Muscle layer of colon (tissue), 2 donors: ENCODE data around the gene OR2L3.
"Not testable (repeated sequence)": the region's sequence is repeated elsewhere in the genome, so short reads cannot be mapped to it uniquely, and the experiment has no call there.

Experiments used
- H3K27ac ChIP-seq: one replicate; pipeline ENCODE4 v1.7.0; 2013; ENCODE audit warnings: low read depth, mild to moderate bottlenecking, low read length, moderate library complexity
- H3K27me3 ChIP-seq, 2 donors: one replicate each; pipeline ENCODE4 v1.7.0; 2013; ENCODE audit warnings: low read length in 2 of 2, mild to moderate bottlenecking in 2 of 2; ENCODE audit not compliant: insufficient read depth in 2 of 2, control insufficient read depth in 1 of 2
- H3K36me3 ChIP-seq: one replicate; pipeline ENCODE4 v1.7.0; 2013; ENCODE audit warnings: mild to moderate bottlenecking, low read length; ENCODE audit not compliant: insufficient read depth
- H3K4me1 ChIP-seq: one replicate; pipeline ENCODE4 v1.7.0; 2013; ENCODE audit warnings: mild to moderate bottlenecking, low read length; ENCODE audit not compliant: insufficient read depth
- H3K4me3 ChIP-seq, 2 donors: one replicate each; pipeline ENCODE4 v1.7.0; 2013; ENCODE audit warnings: low read length in 2 of 2, low read depth in 1 of 2, mild to moderate bottlenecking in 1 of 2, moderate library complexity in 1 of 2
- H3K9ac ChIP-seq: one replicate; pipeline ENCODE4 v1.7.0; 2013; ENCODE audit warnings: low read length
- H3K9me3 ChIP-seq: one replicate; pipeline ENCODE4 v1.7.0; 2013; ENCODE audit warnings: mild to moderate bottlenecking, low read length
- donor health status: abdominal sarcoma.
- donor health status: Adenocarcinoma of cecum.

The OR2L3 gene

GRCh38 chr1:248065071-248065470, 18.4 kb downstream of the OR2L3 start:
- Histone ChIP-seq H3K36me3 (no peaks in the 10 kb centered on the region), H3K9ac (no peak overlapping the region), H3K27ac (no peak overlapping the region), H3K27me3 (no peaks in the 10 kb centered on the region), H3K9me3 (no peaks in the 10 kb centered on the region), H3K4me3 (no peak overlapping the region), H3K4me1 (no peaks in the 10 kb centered on the region)

- Histone ChIP-seq H3K27ac (no peak overlapping the region), H3K4me1 (no peaks in the 10 kb centered on the region), H3K36me3 (no peaks in the 10 kb centered on the region)
Observed at GRCh38 chr1:248065604-248066003, 19.0 kb downstream of the OR2L3 start.

GRCh38 chr1:248083864-248084263, 37.2 kb downstream of the OR2L3 start:
- H3K36me3 ChIP-seq, H3K9me3 ChIP-seq, H3K4me1 ChIP-seq, H3K9ac ChIP-seq, H3K27me3 ChIP-seq, H3K4me3 ChIP-seq, H3K27ac ChIP-seq: not testable (repeated sequence)

More at GRCh38 chr1:248065604-248066003, 19.0 kb downstream of the OR2L3 start:
- no peaks in the 10 kb centered on the region for H3K9me3 ChIP-seq
- no peak overlapping the region for H3K4me3 ChIP-seq
- H3K9ac ChIP-seq, result no peak overlapping the region
- H3K27me3 ChIP-seq, result no peaks in the 10 kb centered on the region

- Histone ChIP-seq H3K4me3 (no peak within 1 kb of the TSS), H3K27me3 (no peaks in the 10 kb centered on the region), H3K4me1 (no peaks in the 10 kb centered on the region), H3K9me3 (no peaks in the 10 kb centered on the region), H3K27ac (no peak within 1 kb of the TSS), H3K36me3 (no peaks in the 10 kb centered on the region), H3K9ac (no peak within 1 kb of the TSS)
Observed at GRCh38 chr1:248094884-248095283, 48.2 kb downstream of the OR2L3 start, which contains the start of gene OR2L13. OR2L13 (plus strand) TSS chr1:248095184; CDS start chr1:248099376, 4,192 bp downstream.

- no peak overlapping the region for H3K9ac ChIP-seq
- no peaks in the 10 kb centered on the region for H3K27me3 ChIP-seq
- H3K4me1 ChIP-seq, result no peaks in the 10 kb centered on the region
- H3K27ac ChIP-seq, result no peak overlapping the region
- no peak overlapping the region for H3K4me3 ChIP-seq
- H3K9me3 ChIP-seq, result no peaks in the 10 kb centered on the region
- no peaks in the 10 kb centered on the region for H3K36me3 ChIP-seq
Observed at GRCh38 chr1:248098529-248098928, 51.9 kb downstream of the OR2L3 start.

- no peaks in the 10 kb centered on the region for H3K27me3 ChIP-seq
Observed at GRCh38 chr1:248102847-248103246, 56.2 kb downstream of the OR2L3 start.

GRCh38 chr1:248111157-248111556, 64.5 kb downstream of the OR2L3 start:
- no peaks in the 10 kb centered on the region for H3K9me3 ChIP-seq
- H3K4me3 ChIP-seq, result no peak overlapping the region

More at GRCh38 chr1:248102847-248103246, 56.2 kb downstream of the OR2L3 start:
- H3K4me3 ChIP-seq, result no peak overlapping the region
- H3K4me1 ChIP-seq, result no peaks in the 10 kb centered on the region
- H3K9me3 ChIP-seq, result no peaks in the 10 kb centered on the region
- no peak overlapping the region for H3K9ac ChIP-seq
- no peaks in the 10 kb centered on the region for H3K36me3 ChIP-seq
- no peak overlapping the region for H3K27ac ChIP-seq

More at GRCh38 chr1:248111157-248111556, 64.5 kb downstream of the OR2L3 start:
- Histone ChIP-seq H3K27me3 (no peaks in the 10 kb centered on the region), H3K27ac (no peak overlapping the region), H3K9ac (no peak overlapping the region), H3K36me3 (no peaks in the 10 kb centered on the region), H3K4me1 (no peaks in the 10 kb centered on the region)
